HepG2 (cell line): Measurements from ENCODE around the gene QRSL1. TPM values are rescaled to one million over a fixed set of nuclear protein-coding genes. Genes with fewer than 3 reads are reported as not detected.

Experiments used
- BCL6 ChIP-seq: IDR thresholded peaks from 2 replicates; pipeline ENCODE4 v1.6.1; 2016; ENCODE audit warnings: missing genetic modification reagents, missing compliant biosample characterization
- CBFB ChIP-seq: sonication (generic); formaldehyde crosslinking; IDR thresholded peaks from 2 replicates; pipeline ENCODE4 v1.4.0; 2020; ENCODE audit warnings: missing genetic modification reagents
- DPF2 ChIP-seq: sonication (generic); formaldehyde crosslinking; IDR thresholded peaks from 2 replicates; pipeline ENCODE4 v1.4.0; 2020; ENCODE audit warnings: mild to moderate bottlenecking, low read depth, missing genetic modification reagents, borderline replicate concordance
- DR1 ChIP-seq: sonication (generic); formaldehyde crosslinking; IDR thresholded peaks from 2 replicates; pipeline ENCODE4 v1.8.0; 2021; ENCODE audit warnings: mild to moderate bottlenecking, missing genetic modification reagents, inconsistent platforms
- HOXA9 ChIP-seq: sonication (generic); formaldehyde crosslinking; IDR thresholded peaks from 2 replicates; pipeline ENCODE4 v1.8.1; 2022; ENCODE audit warnings: missing genetic modification reagents, mild to moderate bottlenecking, moderate library complexity, borderline replicate concordance
- NR2F6 ChIP-seq, 2 experiments: IDR thresholded peaks; 2 replicates each; pipeline ENCODE4 v1.6.1; 2016; ENCODE audit warnings: antibody characterized with exemption in 1 of 2, mild to moderate bottlenecking in 1 of 2
- SIN3B ChIP-seq: fragments of 150-350 bp; IDR thresholded peaks from 2 replicates; pipeline ENCODE4 v1.6.1; 2014; ENCODE audit warnings: low read length
- SOX13 ChIP-seq, 3 experiments: fragments of 450-650 bp in 1 of 3; sonication (generic) in 1 of 3; formaldehyde crosslinking in 1 of 3; IDR thresholded peaks in 2 of 3; conservative IDR thresholded peaks in 1 of 3; 2 replicates each; pipeline versions ENCODE4 v1.5.0 to v1.6.1; 2016 to 2020; ENCODE audit warnings: antibody characterized with exemption in 1 of 3, mild to moderate bottlenecking in 1 of 3, missing compliant biosample characterization in 1 of 3, missing genetic modification reagents in 1 of 3, moderate library complexity in 1 of 3
- SPEN ChIP-seq: sonication (generic); formaldehyde crosslinking; IDR thresholded peaks from 2 replicates; pipeline ENCODE4 v1.5.1; 2020; ENCODE audit warnings: low read depth, mild to moderate bottlenecking, missing genetic modification reagents
- YEATS4 ChIP-seq: sonication (generic); formaldehyde crosslinking; IDR thresholded peaks from 2 replicates; pipeline ENCODE4 v1.4.0; 2020; ENCODE audit warnings: missing genetic modification reagents, borderline replicate concordance
- ZFP62 ChIP-seq: sonication (generic); formaldehyde crosslinking; IDR thresholded peaks from 2 replicates; pipeline ENCODE4 v1.4.0; 2020; ENCODE audit warnings: missing genetic modification reagents
- ZFP90 ChIP-seq: sonication (generic); formaldehyde crosslinking; IDR thresholded peaks from 2 replicates; pipeline ENCODE4 v1.8.0; 2022; ENCODE audit warnings: missing genetic modification reagents, mild to moderate bottlenecking, inconsistent platforms, borderline replicate concordance
- ZNF138 ChIP-seq: sonication (generic); formaldehyde crosslinking; IDR thresholded peaks from 2 replicates; pipeline ENCODE4 v1.5.0; 2020; ENCODE audit warnings: mild to moderate bottlenecking, low read depth, missing genetic modification reagents
- ZNF501 ChIP-seq: sonication (generic); formaldehyde crosslinking; IDR thresholded peaks from 2 replicates; pipeline ENCODE4 v1.5.1; 2020; ENCODE audit warnings: mild to moderate bottlenecking, moderate library complexity, missing genetic modification reagents
- ZNF891 ChIP-seq: sonication (generic); formaldehyde crosslinking; IDR thresholded peaks from 2 replicates; pipeline ENCODE4 v1.5.0; 2020; ENCODE audit warnings: mild to moderate bottlenecking, missing genetic modification reagents
- polyA plus RNA-seq, 8 experiments: library from polyadenylated mRNA; depleted of rRNA in 3 of 8; stranded (reverse) in 7 of 8; unstranded in 1 of 8; fragments of >200 nt; fragmentation: Illumina TruSeq in 4 of 8; extraction: Trizol in 4 of 8; gene quantifications; 2 replicates each; pipeline versions ENCODE4 v1.2.1 to v1.2.3, GENCODE V29; 2011 to 2016; ENCODE audit warnings: low read depth in 4 of 8, missing spikeins in 1 of 8, mixed read lengths in 1 of 8; ENCODE audit not compliant: insufficient read depth in 1 of 8
- total RNA-seq, 5 experiments: library from RNA; depleted of rRNA; stranded (reverse); fragments of >200 nt; fragmentation: Illumina TruSeq; extraction: Trizol; gene quantifications; 2 replicates each; pipeline ENCODE4 v1.2.3, GENCODE V29; 2016; ENCODE audit warnings: low read depth in 1 of 5
- TF ChIP-seq, protein P1 (sequence below): fragments of 450-650 bp; IDR thresholded peaks from 2 replicates; pipeline ENCODE4 v1.6.1; 2017; ENCODE audit warnings: mild to moderate bottlenecking
- TF ChIP-seq, protein P2 (sequence below): sonication (generic); formaldehyde crosslinking; IDR thresholded peaks from 2 replicates; pipeline ENCODE4 v1.5.1; 2020; ENCODE audit warnings: missing genetic modification reagents, mild to moderate bottlenecking, borderline replicate concordance
- TF ChIP-seq, protein P3 (sequence below): sonication (generic); formaldehyde crosslinking; IDR thresholded peaks from 2 replicates; pipeline ENCODE4 v1.4.0; 2020; ENCODE audit warnings: missing genetic modification reagents; ENCODE audit errors: not compliant biosample characterization
- TF ChIP-seq, protein P4 (sequence below): sonication (generic); formaldehyde crosslinking; IDR thresholded peaks from 2 replicates; pipeline ENCODE4 v1.5.1; 2020; ENCODE audit warnings: missing genetic modification reagents, mild to moderate bottlenecking, borderline replicate concordance
- TF ChIP-seq, protein P5 (sequence below): sonication (generic); formaldehyde crosslinking; IDR thresholded peaks from 2 replicates; pipeline ENCODE4 v1.4.0; 2020; ENCODE audit warnings: missing genetic modification reagents, borderline replicate concordance

QRSL1 gene
- total and polyA plus RNA-seq, 2 of the 13 experiments (the other 11 are each of a cell fraction or from before 2014, with no cell fraction given): 8.2 to 22.3 TPM

DNA sequence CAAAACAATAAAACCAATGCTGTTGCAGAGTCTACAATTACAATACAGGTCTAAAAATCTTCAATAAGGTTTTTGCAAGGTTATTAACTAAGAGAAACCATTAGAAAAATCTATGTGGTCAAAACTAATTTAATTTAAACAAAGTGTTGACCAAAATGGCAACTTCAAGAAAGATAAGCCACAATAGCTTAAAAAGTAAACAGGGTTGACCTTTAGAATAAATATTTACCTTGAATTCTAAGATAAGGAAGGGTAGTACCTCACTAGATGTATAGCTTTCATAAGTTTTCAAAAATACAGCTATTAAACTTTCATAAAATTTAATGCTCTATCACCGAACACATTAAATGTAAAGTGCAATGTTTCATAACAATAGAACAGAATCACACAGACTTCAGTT is 11.5 kb upstream of the QRSL1 start (continued):
- TF ChIP-seq ZNF138 (CRISPR knock-in tag) (no peak), NR2F6 (IDR thresholded peaks at IDR 0.05) (peak; percentile 57; the same call in 1 of the 2 replicates), NR2F6 (CRISPR knock-in tag; IDR thresholded peaks at IDR 0.05) (0 out of 2 replicates have a peak, but pooled peaks have one; percentile 35), CBFB (no peak), BCL6 (CRISPR knock-in tag) (0 out of 2 replicates have a peak, but pooled peaks have one; percentile 13), DPF2 (CRISPR knock-in tag) (no peak), DR1 (CRISPR knock-in tag) (no peak), ZFP62 (CRISPR knock-in tag) (no peak), HOXA9 (CRISPR knock-in tag) (no peak), ZFP90 (CRISPR knock-in tag) (no peak), SIN3B (no peak), ZNF891 (CRISPR knock-in tag) (no peak), SOX13 (IDR thresholded peaks at IDR 0.05) (no peak), SOX13 (CRISPR knock-in tag; conservative IDR thresholded peaks at IDR 0.05 in 1 of 2, IDR thresholded peaks at IDR 0.05 in 1 of 2) (0 out of 4 replicates have a peak, but pooled peaks of 1 of the 2 experiments have one; percentile 22), ZNF501 (CRISPR knock-in tag) (no peak), YEATS4 (no peak), SPEN (no peak)
- TF ChIP-seq, protein P1, sequence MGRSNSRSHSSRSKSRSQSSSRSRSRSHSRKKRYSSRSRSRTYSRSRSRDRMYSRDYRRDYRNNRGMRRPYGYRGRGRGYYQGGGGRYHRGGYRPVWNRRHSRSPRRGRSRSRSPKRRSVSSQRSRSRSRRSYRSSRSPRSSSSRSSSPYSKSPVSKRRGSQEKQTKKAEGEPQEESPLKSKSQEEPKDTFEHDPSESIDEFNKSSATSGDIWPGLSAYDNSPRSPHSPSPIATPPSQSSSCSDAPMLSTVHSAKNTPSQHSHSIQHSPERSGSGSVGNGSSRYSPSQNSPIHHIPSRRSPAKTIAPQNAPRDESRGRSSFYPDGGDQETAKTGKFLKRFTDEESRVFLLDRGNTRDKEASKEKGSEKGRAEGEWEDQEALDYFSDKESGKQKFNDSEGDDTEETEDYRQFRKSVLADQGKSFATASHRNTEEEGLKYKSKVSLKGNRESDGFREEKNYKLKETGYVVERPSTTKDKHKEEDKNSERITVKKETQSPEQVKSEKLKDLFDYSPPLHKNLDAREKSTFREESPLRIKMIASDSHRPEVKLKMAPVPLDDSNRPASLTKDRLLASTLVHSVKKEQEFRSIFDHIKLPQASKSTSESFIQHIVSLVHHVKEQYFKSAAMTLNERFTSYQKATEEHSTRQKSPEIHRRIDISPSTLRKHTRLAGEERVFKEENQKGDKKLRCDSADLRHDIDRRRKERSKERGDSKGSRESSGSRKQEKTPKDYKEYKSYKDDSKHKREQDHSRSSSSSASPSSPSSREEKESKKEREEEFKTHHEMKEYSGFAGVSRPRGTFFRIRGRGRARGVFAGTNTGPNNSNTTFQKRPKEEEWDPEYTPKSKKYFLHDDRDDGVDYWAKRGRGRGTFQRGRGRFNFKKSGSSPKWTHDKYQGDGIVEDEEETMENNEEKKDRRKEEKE: no peak
- TF ChIP-seq, protein P2, sequence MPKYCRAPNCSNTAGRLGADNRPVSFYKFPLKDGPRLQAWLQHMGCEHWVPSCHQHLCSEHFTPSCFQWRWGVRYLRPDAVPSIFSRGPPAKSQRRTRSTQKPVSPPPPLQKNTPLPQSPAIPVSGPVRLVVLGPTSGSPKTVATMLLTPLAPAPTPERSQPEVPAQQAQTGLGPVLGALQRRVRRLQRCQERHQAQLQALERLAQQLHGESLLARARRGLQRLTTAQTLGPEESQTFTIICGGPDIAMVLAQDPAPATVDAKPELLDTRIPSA (CRISPR knock-in tag): no peak
- TF ChIP-seq, protein P3, sequence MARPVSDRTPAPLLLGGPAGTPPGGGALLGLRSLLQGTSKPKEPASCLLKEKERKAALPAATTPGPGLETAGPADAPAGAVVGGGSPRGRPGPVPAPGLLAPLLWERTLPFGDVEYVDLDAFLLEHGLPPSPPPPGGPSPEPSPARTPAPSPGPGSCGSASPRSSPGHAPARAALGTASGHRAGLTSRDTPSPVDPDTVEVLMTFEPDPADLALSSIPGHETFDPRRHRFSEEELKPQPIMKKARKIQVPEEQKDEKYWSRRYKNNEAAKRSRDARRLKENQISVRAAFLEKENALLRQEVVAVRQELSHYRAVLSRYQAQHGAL (CRISPR knock-in tag): no peak
- TF ChIP-seq, protein P4, sequence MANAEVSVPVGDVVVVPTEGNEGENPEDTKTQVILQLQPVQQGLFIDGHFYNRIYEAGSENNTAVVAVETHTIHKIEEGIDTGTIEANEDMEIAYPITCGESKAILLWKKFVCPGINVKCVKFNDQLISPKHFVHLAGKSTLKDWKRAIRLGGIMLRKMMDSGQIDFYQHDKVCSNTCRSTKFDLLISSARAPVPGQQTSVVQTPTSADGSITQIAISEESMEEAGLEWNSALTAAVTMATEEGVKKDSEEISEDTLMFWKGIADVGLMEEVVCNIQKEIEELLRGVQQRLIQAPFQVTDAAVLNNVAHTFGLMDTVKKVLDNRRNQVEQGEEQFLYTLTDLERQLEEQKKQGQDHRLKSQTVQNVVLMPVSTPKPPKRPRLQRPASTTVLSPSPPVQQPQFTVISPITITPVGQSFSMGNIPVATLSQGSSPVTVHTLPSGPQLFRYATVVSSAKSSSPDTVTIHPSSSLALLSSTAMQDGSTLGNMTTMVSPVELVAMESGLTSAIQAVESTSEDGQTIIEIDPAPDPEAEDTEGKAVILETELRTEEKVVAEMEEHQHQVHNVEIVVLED (CRISPR knock-in tag): no peak
- TF ChIP-seq, protein P5, sequence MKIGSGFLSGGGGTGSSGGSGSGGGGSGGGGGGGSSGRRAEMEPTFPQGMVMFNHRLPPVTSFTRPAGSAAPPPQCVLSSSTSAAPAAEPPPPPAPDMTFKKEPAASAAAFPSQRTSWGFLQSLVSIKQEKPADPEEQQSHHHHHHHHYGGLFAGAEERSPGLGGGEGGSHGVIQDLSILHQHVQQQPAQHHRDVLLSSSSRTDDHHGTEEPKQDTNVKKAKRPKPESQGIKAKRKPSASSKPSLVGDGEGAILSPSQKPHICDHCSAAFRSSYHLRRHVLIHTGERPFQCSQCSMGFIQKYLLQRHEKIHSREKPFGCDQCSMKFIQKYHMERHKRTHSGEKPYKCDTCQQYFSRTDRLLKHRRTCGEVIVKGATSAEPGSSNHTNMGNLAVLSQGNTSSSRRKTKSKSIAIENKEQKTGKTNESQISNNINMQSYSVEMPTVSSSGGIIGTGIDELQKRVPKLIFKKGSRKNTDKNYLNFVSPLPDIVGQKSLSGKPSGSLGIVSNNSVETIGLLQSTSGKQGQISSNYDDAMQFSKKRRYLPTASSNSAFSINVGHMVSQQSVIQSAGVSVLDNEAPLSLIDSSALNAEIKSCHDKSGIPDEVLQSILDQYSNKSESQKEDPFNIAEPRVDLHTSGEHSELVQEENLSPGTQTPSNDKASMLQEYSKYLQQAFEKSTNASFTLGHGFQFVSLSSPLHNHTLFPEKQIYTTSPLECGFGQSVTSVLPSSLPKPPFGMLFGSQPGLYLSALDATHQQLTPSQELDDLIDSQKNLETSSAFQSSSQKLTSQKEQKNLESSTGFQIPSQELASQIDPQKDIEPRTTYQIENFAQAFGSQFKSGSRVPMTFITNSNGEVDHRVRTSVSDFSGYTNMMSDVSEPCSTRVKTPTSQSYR: no peak
